Erythroblast (primary cell): ENCODE results near the gene GJB4.

ENCODE experiments used
- GATA1 ChIP-seq: IDR thresholded peaks from 2 replicates; pipeline ENCODE4 v1.6.1; 2011; ENCODE audit warnings: low read depth, mild to moderate bottlenecking, control low read depth, low read length, moderate library complexity
- POLR2A ChIP-seq: IDR thresholded peaks from 2 replicates; pipeline ENCODE4 v1.6.1; 2011; ENCODE audit warnings: mild to moderate bottlenecking, low read length

GRCh38 chr1:34781844-34782391, 22.4 kb downstream of the GJB4 start:
- TF ChIP-seq POLR2A, result no peak
- no peak for TF ChIP-seq GATA1
